T-cell (primary cell): ENCODE results near the gene STAT1. TPM values are rescaled to one million over a fixed set of nuclear protein-coding genes. Genes with fewer than 3 reads are reported as not detected.
A peak's percentile ranks its signal among the peaks of the same experiment; 100 is the strongest.

Experiments used
- ATAC-seq, 4 experiments: fragments of 200-7000 bp in 3 of 4; fragments of 150-1000 bp in 1 of 4; cut with Tn5 transposase; replicated peaks in 1 of 4; 1 replicate in 3 of 4; 2 replicates in 1 of 4; pipeline ENCODE4 v1.10.0; 2021; ENCODE audit warnings: moderate library complexity in 3 of 4, mild to moderate bottlenecking in 2 of 4, moderate number of reproducible peaks in 1 of 4
- CTCF ChIA-PET, 2 donors: fragments of 300-600 bp; sonication (Branson Sonifier 250); formaldehyde crosslinking; loops; one replicate each; lab custom pipeline; 2022; ENCODE audit warnings: antibody characterized with exemption in 2 of 2; lab: Charles Lee
- POLR2A ChIA-PET, 2 donors: fragments of 300-600 bp; sonication (Branson Sonifier 250); formaldehyde crosslinking; loops; one replicate each; lab custom pipeline; 2022; ENCODE audit warnings: antibody characterized with exemption in 2 of 2; lab: Charles Lee
- DNase-seq, 35 experiments: peaks; one replicate each; pipeline versions ENCODE4 v3.0.0 to v3.0.0-alpha.2; 2013 to 2023
- H3K27ac ChIP-seq: one replicate; pipeline ENCODE4 v1.5.1; 2013; ENCODE audit warnings: low read length
- H3K27me3 ChIP-seq, 2 experiments: replicated peaks in 1 of 2; 1 replicate in 1 of 2; 2 replicates in 1 of 2; pipeline versions ENCODE4 v1.6.1 to v1.7.0; 2013; ENCODE audit warnings: low read length in 1 of 2, mixed read lengths in 1 of 2; ENCODE audit not compliant: control insufficient read depth in 2 of 2, insufficient read depth in 2 of 2; ENCODE audit errors: extremely low read depth in 1 of 2
- H3K36me3 ChIP-seq, 2 donors: 1 replicate in 1 of 2; 2 replicates in 1 of 2; pipeline versions ENCODE4 v1.6.1 to v1.7.0; 2013; ENCODE audit warnings: low read length in 1 of 2; ENCODE audit not compliant: control insufficient read depth in 2 of 2, insufficient read depth in 1 of 2; ENCODE audit errors: extremely low read depth in 1 of 2
- H3K4me1 ChIP-seq, 2 experiments: 1 replicate in 1 of 2; 2 replicates in 1 of 2; pipeline versions ENCODE4 v1.6.1 to v1.7.0; 2013; ENCODE audit warnings: low read length in 2 of 2, mixed read lengths in 1 of 2; ENCODE audit not compliant: insufficient read depth in 2 of 2, control insufficient read depth in 1 of 2; ENCODE audit errors: extremely low read depth in 1 of 2
- H3K4me3 ChIP-seq, 2 donors: 1 replicate in 1 of 2; 2 replicates in 1 of 2; pipeline versions ENCODE4 v1.5.1 to v1.7.0; 2013; ENCODE audit warnings: mild to moderate bottlenecking in 2 of 2, low read length in 1 of 2, moderate library complexity in 1 of 2; ENCODE audit not compliant: control insufficient read depth in 1 of 2; ENCODE audit errors: extremely low read depth in 1 of 2
- H3K9me3 ChIP-seq: 2 replicates; pipeline ENCODE4 v1.7.0; 2013
- H3K27ac Mint-ChIP-seq, 2 donors: one replicate each; pipeline ENCODE4 v1.8.0; 2020 to 2021; ENCODE audit warnings: mild to moderate bottlenecking in 2 of 2, mixed read lengths in 2 of 2
- H3K27me3 Mint-ChIP-seq, 2 donors: one replicate each; pipeline ENCODE4 v1.8.0; 2021 to 2022; ENCODE audit warnings: mixed read lengths in 2 of 2
- H3K36me3 Mint-ChIP-seq: one replicate; pipeline ENCODE4 v1.8.0; 2021; ENCODE audit warnings: mixed read lengths
- H3K4me1 Mint-ChIP-seq, 3 donors: one replicate each; pipeline ENCODE4 v1.8.0; 2020 to 2022; ENCODE audit warnings: mixed read lengths in 3 of 3, mild to moderate bottlenecking in 1 of 3
- H3K4me3 Mint-ChIP-seq, 3 donors: one replicate each; pipeline ENCODE4 v1.8.0; 2020 to 2022; ENCODE audit warnings: mild to moderate bottlenecking in 3 of 3, mixed read lengths in 3 of 3, moderate library complexity in 3 of 3
- H3K9me3 Mint-ChIP-seq, 3 donors: one replicate each; pipeline ENCODE4 v1.8.0; 2020 to 2022; ENCODE audit warnings: mixed read lengths in 3 of 3
- WGBS: methylation state at CpG from one replicate; pipeline ENCODE4 v1.1.5; 2013; ENCODE audit warnings: missing lambda C conversion rate; ENCODE audit not compliant: insufficient coverage; 5-methylcytosine and 5-hydroxymethylcytosine counted together
- total RNA-seq, 35 experiments: library from RNA in 6 of 35; stranded (reverse) in 6 of 35; fragments of 120-200 nt in 1 of 35; gene quantifications; one replicate each; pipeline versions ENCODE4 v1.2.1 to v1.2.4 and lab custom pipeline; 2013 to 2026

STAT1 gene
- total RNA-seq, 5 donors from 2014 or later (not counting 1 experiment from before 2014, with no cell fraction given): 77.6 to 229 (median 152) TPM

DNA sequence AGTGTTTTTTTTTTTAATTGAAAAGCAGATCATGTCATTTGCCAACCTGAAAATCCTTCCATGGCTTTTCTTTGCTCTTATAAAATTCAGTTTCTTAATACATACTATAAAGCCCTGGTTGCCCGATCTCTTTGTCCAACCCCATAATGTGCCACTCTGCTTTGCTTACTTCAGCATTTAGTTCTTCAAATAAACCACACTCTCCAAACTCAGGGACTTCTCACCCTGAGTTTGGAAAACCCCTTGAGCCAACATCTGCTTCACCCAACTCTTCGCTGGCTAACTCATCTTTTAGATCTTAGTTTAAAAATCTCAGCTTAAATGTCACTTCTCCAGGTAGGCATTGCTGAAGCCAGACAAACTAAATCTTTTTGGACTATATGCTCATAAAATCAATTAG is 1.3 kb upstream of the STAT1 start:
- H3K27ac Mint-ChIP-seq: no peak overlapping the region
- ChIA-PET CTCF (interaction anchor here in 1 of 2 donors (0.7 kb wide), 1 partner anchor 15 kb away, joined by 4 read pairs; no protein-coding TSS in a partner anchor), POLR2A (interaction anchor here (0.6 to 1.4 kb wide), 3 partner anchors 8 to 134 kb away, joined by 3 to 7 read pairs (median 5); no protein-coding TSS in a partner anchor)
- no peaks in the 10 kb centered on the region for H3K27me3 Mint-ChIP-seq
- H3K36me3 Mint-ChIP-seq: peaks cover 8% of the 10 kb centered on the region
- DNase-seq: peak in 1 of 35 experiments; percentile 71
- WGBS: 29% methylated on average over 1 of the region's 2 CpGs
- Histone ChIP-seq H3K4me1 (peaks cover 33 to 43% of the 10 kb centered on the region in 2 experiments), H3K4me3 (no peak overlapping the region), H3K9me3 (no peaks in the 10 kb centered on the region), H3K27ac (peak overlapping the region; percentile 97), H3K36me3 (peaks cover 0 to 3% of the 10 kb centered on the region in 2 donors), H3K27me3 (no peaks in the 10 kb centered on the region)
- ATAC-seq: no peak
- peaks cover 43 to 49% (median 45%) of the 10 kb centered on the region in 3 donors for H3K4me1 Mint-ChIP-seq
- peaks cover 0 to 2% (median 0%) of the 10 kb centered on the region in 3 donors for H3K9me3 Mint-ChIP-seq
- H3K4me3 Mint-ChIP-seq: no peak overlapping the region

GRCh38 chr2:191014653-191015020 is 666 bp upstream of the STAT1 start:
- peaks cover 44 to 55% (median 47%) of the 10 kb centered on the region in 3 donors for H3K4me1 Mint-ChIP-seq
- Histone ChIP-seq H3K4me3 (peak overlapping the region; percentile 78 to 99), H3K27ac (peak overlapping the region; percentile 97), H3K36me3 (peaks cover 0 to 9% of the 10 kb centered on the region in 2 donors), H3K4me1 (peaks cover 37 to 45% of the 10 kb centered on the region in 2 experiments), H3K9me3 (no peaks in the 10 kb centered on the region), H3K27me3 (no peaks in the 10 kb centered on the region)
- H3K9me3 Mint-ChIP-seq: peaks cover 0 to 2% (median 0%) of the 10 kb centered on the region in 3 donors
- ChIA-PET CTCF (interaction anchor here (0.7 to 1.2 kb wide), 5 partner anchors 8 to 141 kb away, joined by 3 to 4 read pairs (median 4); no protein-coding TSS in a partner anchor), POLR2A (interaction anchor here (0.5 to 1.6 kb wide), 7 partner anchors 9 to 136 kb away, joined by 3 to 7 read pairs (median 4); partner anchors contain the start of gene STAT4 (in 1 of the 2))
- no peak overlapping the region for H3K4me3 Mint-ChIP-seq
- ATAC-seq (peak; percentile 1 to 11 (median 3)), DNase-seq (no peak)
- H3K27me3 Mint-ChIP-seq: no peaks in the 10 kb centered on the region
- peaks cover 14% of the 10 kb centered on the region for H3K36me3 Mint-ChIP-seq
- 0% methylated on average over 1 of the region's 4 CpGs for WGBS
- H3K27ac Mint-ChIP-seq: no peak overlapping the region

- Histone ChIP-seq H3K36me3 (peaks cover 0 to 18% of the 10 kb centered on the region in 2 donors), H3K27ac (peak overlapping the region; percentile 97), H3K9me3 (no peaks in the 10 kb centered on the region), H3K27me3 (no peaks in the 10 kb centered on the region), H3K4me3 (peak overlapping the region; percentile 78 to 99), H3K4me1 (peaks cover 39 to 45% of the 10 kb centered on the region in 2 experiments)
- H3K36me3 Mint-ChIP-seq: peaks cover 19% of the 10 kb centered on the region
- peaks cover 0 to 2% (median 0%) of the 10 kb centered on the region in 3 donors for H3K9me3 Mint-ChIP-seq
- ATAC-seq: peak in 1 of 4 experiments; percentile 21
- CTCF ChIA-PET: interaction anchor here in 1 of 2 donors (1.2 to 1.6 kb wide), 2 partner anchors 12 to 25 kb away, joined by 4 to 7 read pairs; no protein-coding TSS in a partner anchor
- no peak for DNase-seq
- no peak overlapping the region for H3K4me3 Mint-ChIP-seq
- H3K4me1 Mint-ChIP-seq: peaks cover 40 to 55% (median 46%) of the 10 kb centered on the region in 3 donors
- H3K27ac Mint-ChIP-seq: no peak overlapping the region
- POLR2A ChIA-PET: interaction anchor here in 1 of 2 donors (0.5 to 1.9 kb wide), 5 partner anchors 9 to 1234 kb away, joined by 3 to 14 read pairs (median 3); partner anchors contain the start of gene STAT4
- 0% methylated on average over 10 of the region's 14 CpGs for WGBS
- H3K27me3 Mint-ChIP-seq: no peaks in the 10 kb centered on the region
Measured at GRCh38 chr2:191013682-191013931, 364 bp downstream of the STAT1 start.

DNA sequence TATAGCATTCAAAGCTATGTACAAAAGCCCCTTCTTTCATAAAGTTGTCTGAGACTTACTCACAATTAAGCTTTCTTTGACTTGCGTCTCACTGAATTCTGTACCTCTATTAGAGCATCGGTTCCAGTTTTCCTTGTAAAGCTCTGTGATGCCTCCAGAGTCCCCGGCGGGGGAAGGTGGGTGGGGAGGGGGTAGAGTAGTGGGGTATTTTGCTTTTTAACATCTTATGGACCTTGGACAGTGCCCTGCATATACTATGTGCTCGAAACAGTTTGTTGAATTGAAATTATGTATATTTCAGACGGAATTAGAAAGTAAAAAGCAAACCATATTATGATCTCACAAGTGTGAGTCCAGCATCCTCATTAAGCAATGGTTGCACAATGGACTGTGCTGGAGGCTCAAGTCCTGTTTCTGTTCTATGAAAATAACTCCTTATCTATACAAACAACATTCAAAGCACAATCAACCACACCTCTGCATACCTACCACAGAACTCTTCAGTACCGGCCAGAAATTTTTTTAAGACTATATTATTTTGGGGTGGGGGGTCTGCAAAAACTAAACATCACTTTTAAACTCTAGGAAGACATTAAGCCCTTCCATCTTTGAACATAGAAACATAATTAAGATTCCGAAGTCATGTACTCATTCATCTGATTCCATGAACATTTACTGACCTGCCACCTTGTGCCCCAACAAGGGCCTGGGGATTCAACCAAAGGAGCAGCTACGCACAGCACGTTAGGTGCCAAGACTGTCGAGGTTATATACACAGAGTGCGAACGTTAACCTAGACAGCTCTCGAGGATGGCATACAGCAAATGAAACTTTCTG is 908 bp downstream of the STAT1 start:
- H3K27me3 ChIP-seq: no peaks in the 10 kb centered on the region
- peak overlapping the region; percentile 97 for H3K27ac ChIP-seq
- Mint-ChIP-seq H3K27ac (no peak overlapping the region), H3K27me3 (no peaks in the 10 kb centered on the region), H3K4me3 (no peak overlapping the region), H3K4me1 (peaks cover 40 to 55% (median 47%) of the 10 kb centered on the region in 3 donors), H3K9me3 (peaks cover 0 to 2% (median 0%) of the 10 kb centered on the region in 3 donors), H3K36me3 (peaks cover 23% of the 10 kb centered on the region)
- DNase-seq: peak in 1 of 35 experiments; percentile 42
- H3K9me3 ChIP-seq: no peaks in the 10 kb centered on the region
- ATAC-seq: peak; percentile 2 to 25 (median 14)
- CTCF ChIA-PET: interaction anchor here (0.5 to 1.7 kb wide), 15 partner anchors 10 to 126 kb away, joined by 3 to 7 read pairs (median 3); no protein-coding TSS in a partner anchor
- peaks cover 0 to 23% of the 10 kb centered on the region in 2 donors for H3K36me3 ChIP-seq
- WGBS: 0% methylated on average over 6 of the region's 14 CpGs
- peak overlapping the region; percentile 78 to 99 for H3K4me3 ChIP-seq
- POLR2A ChIA-PET: interaction anchor here (0.5 to 1.9 kb wide), 18 partner anchors 8 to 1234 kb away, joined by 3 to 14 read pairs (median 4); partner anchors contain the start of gene GLS (in 1 of the 2)
- peaks cover 43 to 46% of the 10 kb centered on the region in 2 experiments for H3K4me1 ChIP-seq

- DNase-seq (no peak), ATAC-seq (no peak)
- Histone ChIP-seq H3K27me3 (no peaks in the 10 kb centered on the region), H3K36me3 (peaks cover 0 to 24% of the 10 kb centered on the region in 2 donors), H3K27ac (peak overlapping the region; percentile 97), H3K4me1 (peaks cover 45 to 46% of the 10 kb centered on the region in 2 experiments), H3K9me3 (no peaks in the 10 kb centered on the region), H3K4me3 (peak overlapping the region; percentile 46 to 78)
- peaks cover 30% of the 10 kb centered on the region for H3K36me3 Mint-ChIP-seq
- no peak overlapping the region for H3K27ac Mint-ChIP-seq
- no peak overlapping the region for H3K4me3 Mint-ChIP-seq
- no peaks in the 10 kb centered on the region for H3K27me3 Mint-ChIP-seq
- no CpG with 5 or more reads among the region's 3 CpGs for WGBS
- ChIA-PET POLR2A (interaction anchor here (0.6 to 1.9 kb wide), 17 partner anchors 8 to 555 kb away, joined by 3 to 14 read pairs (median 4); partner anchors contain the start of gene GLS (in 1 of the 2)), CTCF (interaction anchor here (0.6 to 1.7 kb wide), 15 partner anchors 10 to 92 kb away, joined by 3 to 7 read pairs (median 3); no protein-coding TSS in a partner anchor)
- H3K4me1 Mint-ChIP-seq: peaks cover 45 to 55% (median 51%) of the 10 kb centered on the region in 3 donors
- peaks cover 0 to 2% (median 0%) of the 10 kb centered on the region in 3 donors for H3K9me3 Mint-ChIP-seq
Measured at GRCh38 chr2:191012346-191012745, 1.6 kb downstream of the STAT1 start.
